Osteocyte (in vitro differentiated cells): Measurements from ENCODE around the gene TNFSF18. TPM values are rescaled to one million over a fixed set of nuclear protein-coding genes. Genes with fewer than 3 reads are reported as not detected.

ENCODE experiments used
- DNase-seq: peaks from one replicate; pipeline ENCODE4 v3.0.0; 2021; ENCODE audit warnings: mixed read lengths; ENCODE audit not compliant: unreplicated experiment; ENCODE audit errors: extremely low spot score
- H3K27ac Mint-ChIP-seq: one replicate; pipeline ENCODE4 v1.8.0; 2021; ENCODE audit warnings: mild to moderate bottlenecking, mixed read lengths; ENCODE audit not compliant: unreplicated experiment
- H3K27me3 Mint-ChIP-seq: one replicate; pipeline ENCODE4 v1.8.0; 2021; ENCODE audit warnings: mixed read lengths; ENCODE audit not compliant: unreplicated experiment
- H3K36me3 Mint-ChIP-seq: one replicate; pipeline ENCODE4 v1.8.0; 2021; ENCODE audit warnings: mixed read lengths; ENCODE audit not compliant: unreplicated experiment
- H3K4me1 Mint-ChIP-seq: one replicate; pipeline ENCODE4 v1.8.0; 2021; ENCODE audit warnings: mixed read lengths; ENCODE audit not compliant: unreplicated experiment
- H3K4me3 Mint-ChIP-seq: one replicate; pipeline ENCODE4 v1.8.0; 2021; ENCODE audit warnings: mild to moderate bottlenecking, moderate library complexity, mixed read lengths; ENCODE audit not compliant: unreplicated experiment
- H3K9me3 Mint-ChIP-seq: one replicate; pipeline ENCODE4 v1.8.0; 2021; ENCODE audit warnings: mixed read lengths; ENCODE audit not compliant: unreplicated experiment
- CTCF ChIP-seq: fragments of 200-600 bp; sonication (generic); IDR thresholded peaks from 2 replicates; pipeline ENCODE4 v1.5.0; 2021; ENCODE audit warnings: antibody characterized with exemption, mild to moderate bottlenecking, moderate library complexity
- total RNA-seq: library from RNA; stranded (reverse); gene quantifications from 2 replicates; pipeline ENCODE4 v1.2.1, GENCODE V29; 2021

TNFSF18 gene
- total RNA-seq, 1 donor from 2014 or later: not detected

- H3K9me3 Mint-ChIP-seq: no peaks in the 10 kb centered on the region
- peaks cover 13% of the 10 kb centered on the region for H3K4me1 Mint-ChIP-seq
- H3K27ac Mint-ChIP-seq: no peak overlapping the region
- no peak for DNase-seq
- H3K36me3 Mint-ChIP-seq: no peaks in the 10 kb centered on the region
- no peak for TF ChIP-seq CTCF
- H3K27me3 Mint-ChIP-seq: no peaks in the 10 kb centered on the region
- no peak overlapping the region for H3K4me3 Mint-ChIP-seq
Measured at GRCh38 chr1:173014160-173014559, 36.6 kb downstream of the TNFSF18 start.

GRCh38 chr1:173012126-173012525, 38.6 kb downstream of the TNFSF18 start:
- TF ChIP-seq CTCF: no peak
- Mint-ChIP-seq H3K4me1 (peaks cover 16% of the 10 kb centered on the region), H3K27ac (no peak overlapping the region), H3K9me3 (peaks cover 5% of the 10 kb centered on the region), H3K27me3 (no peaks in the 10 kb centered on the region), H3K4me3 (no peak overlapping the region), H3K36me3 (no peaks in the 10 kb centered on the region)
- DNase-seq: no peak

DNA sequence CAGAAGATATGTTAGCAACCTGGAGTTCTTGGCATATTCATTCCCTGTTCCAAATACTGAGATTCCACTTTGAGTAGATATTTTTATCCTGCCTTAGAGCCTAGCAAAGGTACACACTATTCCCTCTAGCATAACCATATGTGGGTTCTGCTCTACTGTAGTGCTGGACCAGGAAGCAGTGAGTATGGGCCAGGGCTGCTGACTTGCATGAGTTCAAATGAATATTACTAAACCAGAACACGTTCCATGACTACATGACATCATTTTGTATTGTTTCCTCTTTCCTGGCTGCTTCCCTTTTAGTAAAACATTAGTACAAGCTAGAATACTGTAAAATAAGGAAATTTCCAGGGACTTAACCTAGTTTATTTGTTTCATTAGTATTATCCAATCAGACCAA, 41.1 kb downstream of the TNFSF18 start:
- H3K9me3 Mint-ChIP-seq: peaks cover 9% of the 10 kb centered on the region
- H3K4me1 Mint-ChIP-seq: peaks cover 5% of the 10 kb centered on the region
- no peak for DNase-seq
- no peaks in the 10 kb centered on the region for H3K27me3 Mint-ChIP-seq
- TF ChIP-seq CTCF: no peak
- no peak overlapping the region for H3K27ac Mint-ChIP-seq
- no peak overlapping the region for H3K4me3 Mint-ChIP-seq
- no peaks in the 10 kb centered on the region for H3K36me3 Mint-ChIP-seq

DNA sequence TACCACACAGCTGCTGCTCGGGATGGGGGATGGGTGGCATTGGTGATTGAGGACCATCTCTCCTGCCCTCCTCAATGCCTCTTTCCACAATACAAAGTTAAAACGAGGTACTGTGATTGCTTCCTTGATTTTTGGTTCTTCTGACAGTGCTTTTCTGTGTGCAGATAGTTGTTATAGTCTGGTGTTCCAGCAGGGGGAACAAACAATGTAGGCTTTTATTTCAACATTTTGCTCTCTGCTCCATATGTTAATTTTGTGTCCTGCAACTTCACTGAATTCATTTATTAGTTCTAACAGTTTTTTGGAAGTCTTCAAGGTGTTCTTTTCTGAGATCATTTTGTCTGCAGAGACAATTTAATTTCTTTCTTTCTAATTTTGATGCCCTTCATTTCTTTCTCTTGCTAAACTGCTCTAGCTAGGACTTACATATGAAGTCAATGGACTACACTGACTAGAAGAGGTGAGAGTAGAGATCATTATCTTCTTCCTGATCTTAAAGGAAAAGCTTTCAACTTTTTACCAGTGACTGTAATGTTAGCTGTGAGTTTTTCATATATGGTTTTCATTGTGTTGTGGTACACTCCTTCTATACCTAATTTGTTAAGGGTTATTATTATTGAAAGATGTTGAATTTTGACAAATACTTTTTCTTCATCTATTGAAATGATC, 45.4 kb downstream of the TNFSF18 start:
- H3K4me3 Mint-ChIP-seq: no peak overlapping the region
- H3K9me3 Mint-ChIP-seq: peaks cover 26% of the 10 kb centered on the region
- H3K36me3 Mint-ChIP-seq: peaks cover 8% of the 10 kb centered on the region
- DNase-seq: no peak
- no peaks in the 10 kb centered on the region for H3K27me3 Mint-ChIP-seq
- H3K27ac Mint-ChIP-seq: no peak overlapping the region
- peaks cover 3% of the 10 kb centered on the region for H3K4me1 Mint-ChIP-seq
- no peak for TF ChIP-seq CTCF

GRCh38 chr1:173002891-173003838, 47.6 kb downstream of the TNFSF18 start:
- Mint-ChIP-seq H3K27me3 (no peaks in the 10 kb centered on the region), H3K4me3 (no peak overlapping the region), H3K4me1 (peaks cover 1% of the 10 kb centered on the region), H3K36me3 (peaks cover 13% of the 10 kb centered on the region), H3K27ac (no peak overlapping the region), H3K9me3 (peaks cover 34% of the 10 kb centered on the region)
- no peak for TF ChIP-seq CTCF
- DNase-seq: no peak
